DND-41 (cell line): ENCODE results near the gene COX10.

Experiments
- ATAC-seq: fragments of 200-7000 bp; cut with Tn5 transposase; 3 replicates; pipeline ENCODE4 v1.9.1; 2021; ENCODE audit warnings: low read depth; ENCODE audit not compliant: insufficient read depth
- DNase-seq: peaks from one replicate; pipeline ENCODE4 v3.0.0-alpha.2; 2020
- H2AFZ ChIP-seq: 2 replicates; pipeline ENCODE4 v1.6.0; 2012; ENCODE audit warnings: low read depth, low read length
- H3K27ac ChIP-seq: 2 replicates; pipeline ENCODE4 v1.5.1; 2012; ENCODE audit warnings: low read length, inconsistent platforms
- H3K27me3 ChIP-seq: fragments of 200-600 bp; sonication (generic); 2 replicates; pipeline ENCODE4 v1.6.0; 2012; ENCODE audit warnings: low read length, mild to moderate bottlenecking, inconsistent platforms; ENCODE audit not compliant: insufficient read depth, poor library complexity
- H3K36me3 ChIP-seq: 2 replicates; pipeline ENCODE4 v1.5.1; 2012; ENCODE audit warnings: low read length, inconsistent platforms; ENCODE audit not compliant: insufficient read depth
- H3K4me1 ChIP-seq: 2 replicates; pipeline ENCODE4 v1.5.1; 2012; ENCODE audit warnings: mild to moderate bottlenecking, low read length; ENCODE audit not compliant: insufficient read depth
- H3K4me2 ChIP-seq: 2 replicates; pipeline ENCODE4 v1.6.0; 2012; ENCODE audit warnings: mild to moderate bottlenecking, moderate library complexity, low read length, inconsistent platforms; ENCODE audit not compliant: insufficient read depth
- H3K4me3 ChIP-seq, 2 experiments: fragments of 200-600 bp in 1 of 2; shearing (Covaris generic) in 1 of 2; 2 replicates each; pipeline ENCODE4 v1.5.1; 2012 to 2016; ENCODE audit warnings: inconsistent platforms in 2 of 2, low read length in 2 of 2, mild to moderate bottlenecking in 2 of 2, low read depth in 1 of 2, moderate library complexity in 1 of 2
- H3K79me2 ChIP-seq: 2 replicates; pipeline ENCODE4 v1.6.0; 2012; ENCODE audit warnings: low read length, inconsistent platforms; ENCODE audit not compliant: insufficient read depth
- H3K9ac ChIP-seq: 2 replicates; pipeline ENCODE4 v1.6.0; 2012; ENCODE audit warnings: low read depth, mild to moderate bottlenecking, inconsistent platforms, low read length, moderate library complexity
- H3K9me3 ChIP-seq: 2 replicates; pipeline ENCODE4 v1.5.1; 2012; ENCODE audit warnings: low read length, moderate library complexity, mild to moderate bottlenecking, inconsistent platforms; ENCODE audit not compliant: insufficient read depth, severe bottlenecking
- H4K20me1 ChIP-seq: 2 replicates; pipeline ENCODE4 v1.6.0; 2012; ENCODE audit warnings: low read length; ENCODE audit not compliant: insufficient read depth
- EZH2 ChIP-seq: IDR thresholded peaks from 3 replicates; pipeline ENCODE4 v1.6.1; 2012; ENCODE audit warnings: borderline replicate concordance, low read depth, mild to moderate bottlenecking, moderate library complexity, low read length, inconsistent platforms; ENCODE audit not compliant: severe bottlenecking
- TF ChIP-seq, protein P1 (sequence below): IDR thresholded peaks from 2 replicates; pipeline ENCODE4 v1.5.1; 2012; ENCODE audit warnings: borderline replicate concordance, low read length, moderate library complexity, mild to moderate bottlenecking; ENCODE audit not compliant: poor library complexity, severe bottlenecking; ENCODE audit errors: extremely low read depth

COX10 gene

DNA sequence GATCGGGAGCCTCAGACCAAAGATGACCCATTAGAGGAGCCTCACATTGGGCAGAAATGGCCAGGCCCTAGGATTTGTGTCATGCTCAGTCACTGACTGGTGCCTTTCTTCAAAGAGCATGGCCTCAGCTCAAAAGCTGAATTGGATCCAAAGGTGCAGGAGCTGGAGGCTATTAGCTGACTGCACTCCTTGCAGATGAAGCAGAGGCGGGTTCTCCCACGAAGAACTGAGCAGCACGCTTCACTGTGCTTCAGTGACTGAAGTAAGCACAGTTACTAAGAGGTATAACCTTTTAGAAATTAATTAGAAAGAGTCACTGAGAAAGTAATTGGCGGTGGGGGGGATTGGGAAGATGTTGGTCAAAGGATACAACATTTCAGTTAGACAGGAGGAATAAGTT is 18.7 kb upstream of the COX10 start:
- Histone ChIP-seq H3K36me3 (peaks cover 10% of the 10 kb centered on the region), H3K4me1 (no peaks in the 10 kb centered on the region), H3K9me3 (no peaks in the 10 kb centered on the region), H3K79me2 (peaks cover 8% of the 10 kb centered on the region; the same call in 1 of the 2 replicates), H4K20me1 (peaks cover 5% of the 10 kb centered on the region; the same call in 1 of the 2 replicates), H2AFZ (no peak overlapping the region), H3K27me3 (no peaks in the 10 kb centered on the region), H3K9ac (no peak overlapping the region), H3K27ac (no peak overlapping the region), H3K4me3 (no peak overlapping the region), H3K4me2 (no peak overlapping the region)
- TF ChIP-seq EZH2, result no peak
- TF ChIP-seq, protein P1, sequence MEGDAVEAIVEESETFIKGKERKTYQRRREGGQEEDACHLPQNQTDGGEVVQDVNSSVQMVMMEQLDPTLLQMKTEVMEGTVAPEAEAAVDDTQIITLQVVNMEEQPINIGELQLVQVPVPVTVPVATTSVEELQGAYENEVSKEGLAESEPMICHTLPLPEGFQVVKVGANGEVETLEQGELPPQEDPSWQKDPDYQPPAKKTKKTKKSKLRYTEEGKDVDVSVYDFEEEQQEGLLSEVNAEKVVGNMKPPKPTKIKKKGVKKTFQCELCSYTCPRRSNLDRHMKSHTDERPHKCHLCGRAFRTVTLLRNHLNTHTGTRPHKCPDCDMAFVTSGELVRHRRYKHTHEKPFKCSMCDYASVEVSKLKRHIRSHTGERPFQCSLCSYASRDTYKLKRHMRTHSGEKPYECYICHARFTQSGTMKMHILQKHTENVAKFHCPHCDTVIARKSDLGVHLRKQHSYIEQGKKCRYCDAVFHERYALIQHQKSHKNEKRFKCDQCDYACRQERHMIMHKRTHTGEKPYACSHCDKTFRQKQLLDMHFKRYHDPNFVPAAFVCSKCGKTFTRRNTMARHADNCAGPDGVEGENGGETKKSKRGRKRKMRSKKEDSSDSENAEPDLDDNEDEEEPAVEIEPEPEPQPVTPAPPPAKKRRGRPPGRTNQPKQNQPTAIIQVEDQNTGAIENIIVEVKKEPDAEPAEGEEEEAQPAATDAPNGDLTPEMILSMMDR, result no peak
- no peak for ATAC-seq
- DNase-seq, result no peak

DNA sequence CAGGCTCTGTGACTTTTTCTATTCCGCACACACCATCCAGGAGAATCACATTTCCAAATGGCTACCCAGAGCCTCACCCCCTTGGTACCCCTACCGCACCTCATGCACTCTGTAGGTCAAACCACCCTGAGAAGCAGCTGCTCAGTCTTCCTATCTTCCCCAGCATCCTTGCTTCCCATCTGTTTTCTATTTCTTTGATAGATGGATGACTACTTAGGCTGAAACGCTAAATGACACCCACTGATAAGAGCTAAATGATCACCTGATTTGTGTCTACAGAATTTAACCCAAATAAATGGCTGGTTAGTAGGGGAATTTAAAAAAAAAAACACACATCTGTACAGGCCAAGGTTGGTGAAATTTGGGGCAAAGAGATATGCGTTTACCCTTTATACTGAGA is 17.6 kb upstream of the COX10 start:
- ATAC-seq, result no peak
- Histone ChIP-seq H4K20me1 (peaks cover 3% of the 10 kb centered on the region; the same call in 1 of the 2 replicates), H3K4me2 (no peak overlapping the region), H3K4me3 (no peak overlapping the region), H3K27me3 (no peaks in the 10 kb centered on the region), H3K79me2 (peaks cover 4% of the 10 kb centered on the region; the same call in 1 of the 2 replicates), H3K36me3 (peaks cover 17% of the 10 kb centered on the region), H3K9me3 (no peaks in the 10 kb centered on the region), H3K9ac (no peak overlapping the region), H3K27ac (no peak overlapping the region), H3K4me1 (no peaks in the 10 kb centered on the region), H2AFZ (no peak overlapping the region)
- TF ChIP-seq, protein P1, result no peak
- no peak for TF ChIP-seq EZH2
- no peak for DNase-seq

DNA sequence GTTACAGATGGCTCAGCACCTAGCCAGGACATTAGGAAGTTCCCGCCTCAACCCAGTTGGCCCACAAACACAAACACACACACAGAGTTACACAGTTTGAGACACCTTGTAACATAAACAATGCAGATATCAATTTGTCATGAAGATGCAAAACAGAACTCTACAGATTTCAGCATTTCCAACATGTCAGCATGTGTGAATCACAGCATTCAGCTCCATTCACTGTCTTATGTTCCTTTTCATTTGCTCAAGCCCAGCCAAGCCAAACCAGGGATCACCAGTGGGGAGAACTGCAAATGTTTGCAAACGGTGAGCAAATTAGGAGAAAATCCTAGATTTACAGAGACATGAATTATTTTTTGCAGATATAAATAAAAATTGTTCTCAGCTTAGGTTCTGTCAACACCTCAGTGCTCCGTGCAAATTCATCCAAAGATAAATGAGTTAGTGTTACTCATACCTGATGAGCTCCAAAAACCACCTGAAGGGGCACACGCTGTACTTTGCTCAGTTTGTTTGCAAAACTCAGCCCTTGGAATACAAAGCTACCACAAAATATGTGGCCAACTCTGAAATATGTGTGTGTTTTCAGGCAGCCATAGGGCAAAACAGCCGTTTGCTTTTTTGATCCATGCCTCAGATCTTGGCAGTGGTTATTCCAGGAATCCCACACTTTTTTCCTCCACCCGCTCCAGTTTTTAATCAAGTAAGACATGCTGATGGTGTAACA is 16.3 kb upstream of the COX10 start:
- no peak overlapping the region for H2AFZ ChIP-seq
- H4K20me1 ChIP-seq, result no peaks in the 10 kb centered on the region; the same call in 1 of the 2 replicates
- no peak for DNase-seq
- no peaks in the 10 kb centered on the region for H3K27me3 ChIP-seq
- H3K9me3 ChIP-seq, result no peaks in the 10 kb centered on the region
- no peak overlapping the region for H3K27ac ChIP-seq
- no peak overlapping the region for H3K4me2 ChIP-seq
- no peak for TF ChIP-seq EZH2
- TF ChIP-seq, protein P1, result no peak
- no peak overlapping the region for H3K4me3 ChIP-seq
- H3K79me2 ChIP-seq, result peaks cover 3% of the 10 kb centered on the region; the same call in 1 of the 2 replicates
- no peak overlapping the region for H3K9ac ChIP-seq
- ATAC-seq, result no peak
- no peaks in the 10 kb centered on the region for H3K4me1 ChIP-seq
- peaks cover 17% of the 10 kb centered on the region for H3K36me3 ChIP-seq
